Measurements from ENCODE around the gene THAP6. TPM values are rescaled to one million over a fixed set of nuclear protein-coding genes. Genes with fewer than 3 reads are reported as not detected.

The THAP6 gene
- total RNA-seq, 1 donor from 2014 or later = 13.0 TPM

- no peak for DNase-seq (ENCODE audit: extremely low spot score, unreplicated experiment)
- H3K27ac Mint-ChIP-seq (ENCODE audit: unreplicated experiment) = peak overlapping the region; percentile 25
- no peaks in the 10 kb centered on the region for H3K4me1 Mint-ChIP-seq (ENCODE audit: unreplicated experiment)
- H3K4me3 Mint-ChIP-seq (ENCODE audit: unreplicated experiment) = no peak overlapping the region
- no peaks in the 10 kb centered on the region for H3K9me3 Mint-ChIP-seq (ENCODE audit: unreplicated experiment)
- H3K27me3 Mint-ChIP-seq (ENCODE audit: unreplicated experiment) = no peaks in the 10 kb centered on the region
- peaks cover 27% of the 10 kb centered on the region for H3K36me3 Mint-ChIP-seq (ENCODE audit: unreplicated experiment)
- TF ChIP-seq CTCF (IDR thresholded peaks at IDR 0.05) = peak; percentile 51
Measured at GRCh38 chr4:75490155-75490554, 24.1 kb upstream of the THAP6 start.

GRCh38 chr4:75494563-75494962, 19.7 kb upstream of the THAP6 start:
- Mint-ChIP-seq H3K36me3 (ENCODE audit: unreplicated experiment) (peaks cover 53% of the 10 kb centered on the region), H3K4me3 (ENCODE audit: unreplicated experiment) (no peak overlapping the region), H3K27ac (ENCODE audit: unreplicated experiment) (no peak overlapping the region), H3K27me3 (ENCODE audit: unreplicated experiment) (no peaks in the 10 kb centered on the region), H3K9me3 (ENCODE audit: unreplicated experiment) (peaks cover 18% of the 10 kb centered on the region), H3K4me1 (ENCODE audit: unreplicated experiment) (peaks cover 8% of the 10 kb centered on the region)
- no peak for TF ChIP-seq CTCF (IDR thresholded peaks at IDR 0.05)
- no peak for DNase-seq (ENCODE audit: extremely low spot score, unreplicated experiment)

- Mint-ChIP-seq H3K36me3 (ENCODE audit: unreplicated experiment) (peaks cover 54% of the 10 kb centered on the region), H3K4me3 (ENCODE audit: unreplicated experiment) (no peak overlapping the region), H3K4me1 (ENCODE audit: unreplicated experiment) (peaks cover 8% of the 10 kb centered on the region), H3K9me3 (ENCODE audit: unreplicated experiment) (peaks cover 18% of the 10 kb centered on the region), H3K27me3 (ENCODE audit: unreplicated experiment) (no peaks in the 10 kb centered on the region), H3K27ac (ENCODE audit: unreplicated experiment) (no peak overlapping the region)
- no peak for TF ChIP-seq CTCF (IDR thresholded peaks at IDR 0.05)
- DNase-seq (ENCODE audit: extremely low spot score, unreplicated experiment) = no peak
Measured at GRCh38 chr4:75495476-75495875, 18.8 kb upstream of the THAP6 start.

GRCh38 chr4:75496406-75496805, 17.9 kb upstream of the THAP6 start:
- peaks cover 18% of the 10 kb centered on the region for H3K9me3 Mint-ChIP-seq (ENCODE audit: unreplicated experiment)
- no peak overlapping the region for H3K4me3 Mint-ChIP-seq (ENCODE audit: unreplicated experiment)
- no peak for TF ChIP-seq CTCF (IDR thresholded peaks at IDR 0.05)
- no peaks in the 10 kb centered on the region for H3K27me3 Mint-ChIP-seq (ENCODE audit: unreplicated experiment)
- no peak overlapping the region for H3K27ac Mint-ChIP-seq (ENCODE audit: unreplicated experiment)
- peaks cover 52% of the 10 kb centered on the region for H3K36me3 Mint-ChIP-seq (ENCODE audit: unreplicated experiment)
- DNase-seq (ENCODE audit: extremely low spot score, unreplicated experiment) = no peak
- H3K4me1 Mint-ChIP-seq (ENCODE audit: unreplicated experiment) = peaks cover 8% of the 10 kb centered on the region

- Mint-ChIP-seq H3K27ac (ENCODE audit: unreplicated experiment) (no peak overlapping the region), H3K36me3 (ENCODE audit: unreplicated experiment) (peaks cover 49% of the 10 kb centered on the region)
Measured at GRCh38 chr4:75497133-75497532, 17.1 kb upstream of the THAP6 start.

More at GRCh38 chr4:75497133-75497532, 17.1 kb upstream of the THAP6 start:
- Mint-ChIP-seq H3K4me1 (ENCODE audit: unreplicated experiment) (peaks cover 8% of the 10 kb centered on the region), H3K4me3 (ENCODE audit: unreplicated experiment) (no peak overlapping the region), H3K9me3 (ENCODE audit: unreplicated experiment) (peaks cover 18% of the 10 kb centered on the region), H3K27me3 (ENCODE audit: unreplicated experiment) (no peaks in the 10 kb centered on the region)
- TF ChIP-seq CTCF (IDR thresholded peaks at IDR 0.05) = no peak
- no peak for DNase-seq (ENCODE audit: extremely low spot score, unreplicated experiment)

All from osteocyte (in vitro differentiated cells).